Fibroblast of mammary gland (primary cell): Measurements from ENCODE around the gene MARCOL.

Source experiments
- DNase-seq: peaks from one replicate; pipeline ENCODE4 v3.0.0-alpha.2; 2010; ENCODE audit warnings: low read depth
- H3K4me3 ChIP-seq: 2 replicates; pipeline ENCODE4 v1.5.1; 2011; ENCODE audit warnings: low read depth, mild to moderate bottlenecking, low read length, moderate library complexity; ENCODE audit not compliant: control insufficient read depth
- TF ChIP-seq, protein P1 (sequence below): conservative IDR thresholded peaks from 2 replicates; pipeline ENCODE4 v1.5.1; 2011; ENCODE audit warnings: low read depth, low read length, inconsistent platforms; ENCODE audit not compliant: control insufficient read depth, insufficient read depth

MARCOL gene

DNA sequence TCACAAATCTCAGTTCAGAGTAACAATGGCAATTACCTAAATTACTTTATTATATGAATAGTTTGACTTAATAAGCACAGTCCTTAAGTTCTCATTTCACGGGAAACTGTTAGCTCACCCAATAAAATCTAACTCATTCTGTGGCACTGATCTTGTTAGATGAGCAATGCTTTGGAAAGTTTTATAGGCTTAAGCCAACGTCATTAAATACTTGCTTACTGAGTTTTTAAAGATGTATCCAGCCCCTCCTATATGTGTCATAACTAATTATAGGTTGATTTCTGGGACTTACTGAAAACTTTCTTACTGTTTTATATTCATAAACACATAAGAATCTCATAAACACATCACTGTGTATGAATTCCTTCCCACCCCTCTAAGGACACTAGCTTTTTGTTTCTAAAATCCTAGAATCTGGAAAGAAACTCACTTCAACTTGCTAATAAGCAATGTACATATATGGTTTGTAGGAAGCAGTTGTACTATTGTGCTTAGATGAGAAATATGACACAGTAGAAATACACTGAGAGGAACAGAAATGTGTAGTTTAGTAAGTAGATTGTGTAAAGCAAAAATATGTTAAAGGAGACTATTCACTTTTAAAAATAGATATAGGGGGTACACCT lies 14.1 kb upstream of the MARCOL start:
- DNase-seq: peak; percentile 20
- TF ChIP-seq, protein P1, sequence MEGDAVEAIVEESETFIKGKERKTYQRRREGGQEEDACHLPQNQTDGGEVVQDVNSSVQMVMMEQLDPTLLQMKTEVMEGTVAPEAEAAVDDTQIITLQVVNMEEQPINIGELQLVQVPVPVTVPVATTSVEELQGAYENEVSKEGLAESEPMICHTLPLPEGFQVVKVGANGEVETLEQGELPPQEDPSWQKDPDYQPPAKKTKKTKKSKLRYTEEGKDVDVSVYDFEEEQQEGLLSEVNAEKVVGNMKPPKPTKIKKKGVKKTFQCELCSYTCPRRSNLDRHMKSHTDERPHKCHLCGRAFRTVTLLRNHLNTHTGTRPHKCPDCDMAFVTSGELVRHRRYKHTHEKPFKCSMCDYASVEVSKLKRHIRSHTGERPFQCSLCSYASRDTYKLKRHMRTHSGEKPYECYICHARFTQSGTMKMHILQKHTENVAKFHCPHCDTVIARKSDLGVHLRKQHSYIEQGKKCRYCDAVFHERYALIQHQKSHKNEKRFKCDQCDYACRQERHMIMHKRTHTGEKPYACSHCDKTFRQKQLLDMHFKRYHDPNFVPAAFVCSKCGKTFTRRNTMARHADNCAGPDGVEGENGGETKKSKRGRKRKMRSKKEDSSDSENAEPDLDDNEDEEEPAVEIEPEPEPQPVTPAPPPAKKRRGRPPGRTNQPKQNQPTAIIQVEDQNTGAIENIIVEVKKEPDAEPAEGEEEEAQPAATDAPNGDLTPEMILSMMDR: no peak
- H3K4me3 ChIP-seq: no peak overlapping the region

DNA sequence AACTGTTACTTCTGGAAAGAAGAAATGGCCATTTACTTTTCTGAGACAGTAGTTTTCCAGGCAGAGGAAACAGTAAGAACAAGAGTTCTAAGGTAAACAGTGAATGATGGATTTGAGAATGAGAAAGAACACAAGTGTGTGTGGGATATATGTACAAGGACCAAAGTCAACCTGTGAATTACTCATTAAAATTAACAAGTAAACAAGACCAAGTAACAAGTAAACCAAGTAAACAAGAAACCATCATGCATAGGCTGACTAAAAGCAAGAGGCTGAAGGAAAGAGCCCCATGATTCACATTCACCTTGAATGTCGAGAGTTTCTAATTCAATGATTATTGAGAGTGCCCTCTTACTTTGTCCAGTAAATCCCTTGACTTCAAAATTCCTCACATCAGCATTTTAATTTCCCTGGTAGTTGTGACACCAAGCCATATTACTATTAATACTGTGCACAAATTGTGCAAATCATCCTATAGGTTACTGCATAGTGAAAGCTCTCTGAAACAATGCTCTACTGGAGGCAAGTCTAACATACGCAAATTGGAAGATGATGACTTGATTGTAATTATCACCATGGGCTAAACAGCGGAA lies 9.8 kb upstream of the MARCOL start:
- TF ChIP-seq, protein P1: no peak
- DNase-seq: no peak

DNA sequence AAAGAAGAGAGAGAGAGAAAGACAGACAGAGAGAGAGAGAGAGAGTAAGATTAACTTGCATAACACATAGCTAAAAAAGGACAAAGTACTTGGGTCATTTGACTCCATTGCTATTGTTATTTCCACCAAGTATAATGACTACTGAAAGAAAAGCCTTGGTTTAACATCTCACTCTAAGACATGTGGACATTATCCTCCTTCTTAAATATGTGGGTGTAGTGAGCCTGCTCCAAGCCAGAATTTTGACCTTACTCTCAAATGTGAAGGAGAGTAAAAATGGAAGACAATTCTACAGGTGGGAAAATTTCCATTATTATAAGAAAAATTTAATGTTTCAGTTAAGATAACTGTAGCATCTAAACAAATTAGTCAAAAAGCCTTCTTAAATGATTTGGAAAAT lies 8.5 kb upstream of the MARCOL start:
- DNase-seq: no peak
- TF ChIP-seq, protein P1: no peak
- H3K4me3 ChIP-seq: no peak overlapping the region

More for the DNA sequence above, 9.8 kb upstream of the MARCOL start:
- no peak overlapping the region for H3K4me3 ChIP-seq

DNA sequence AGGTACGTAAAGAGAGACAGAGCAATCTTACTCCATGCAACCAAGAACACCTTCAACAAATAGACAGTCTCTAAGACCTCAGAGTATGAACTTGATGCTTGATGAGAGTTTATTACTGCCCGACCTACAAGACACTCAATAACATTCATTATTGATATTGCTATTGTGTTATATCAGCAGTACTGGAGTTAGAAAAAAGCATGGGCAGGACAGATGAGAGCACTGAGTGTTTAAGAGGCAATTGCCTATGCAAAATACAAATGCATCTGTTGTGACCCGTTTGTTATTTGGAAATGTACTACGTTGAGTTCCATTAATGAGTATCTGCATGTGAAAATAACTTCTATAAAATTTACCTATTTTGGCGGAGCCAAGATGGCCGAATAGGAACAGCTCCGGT lies 8.1 kb upstream of the MARCOL start:
- no peak overlapping the region for H3K4me3 ChIP-seq
- TF ChIP-seq, protein P1: no peak
- no peak for DNase-seq

DNA sequence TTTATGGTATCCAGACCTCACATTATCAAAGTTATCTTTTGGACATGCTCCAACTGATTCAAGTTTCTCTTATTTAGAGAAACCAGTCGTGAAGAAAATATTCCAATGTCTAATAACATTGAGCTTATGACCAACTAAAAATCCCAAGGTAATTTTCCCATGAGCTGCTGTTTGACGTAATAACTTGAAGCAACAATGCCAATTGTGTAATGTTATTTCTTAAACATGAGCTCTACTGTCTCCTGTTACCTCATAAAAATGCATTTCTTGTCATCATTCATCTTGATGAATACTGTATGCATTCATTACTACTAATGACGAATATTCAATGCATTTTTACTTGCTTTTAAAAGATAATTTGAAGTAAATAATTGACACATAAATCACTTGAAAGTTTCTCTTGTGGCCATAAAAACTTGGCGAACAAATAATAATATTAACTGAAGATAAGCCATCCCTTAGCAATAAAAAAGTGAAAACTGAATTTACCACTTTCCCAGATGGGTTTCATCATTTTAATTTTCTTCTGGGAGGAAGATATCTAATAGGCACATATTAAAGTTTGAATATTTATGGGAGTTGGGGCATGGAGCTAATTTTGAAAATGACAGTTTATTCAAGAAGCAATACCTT lies 424 bp upstream of the MARCOL start:
- TF ChIP-seq, protein P1: no peak
- DNase-seq: peak; percentile 3

DNA sequence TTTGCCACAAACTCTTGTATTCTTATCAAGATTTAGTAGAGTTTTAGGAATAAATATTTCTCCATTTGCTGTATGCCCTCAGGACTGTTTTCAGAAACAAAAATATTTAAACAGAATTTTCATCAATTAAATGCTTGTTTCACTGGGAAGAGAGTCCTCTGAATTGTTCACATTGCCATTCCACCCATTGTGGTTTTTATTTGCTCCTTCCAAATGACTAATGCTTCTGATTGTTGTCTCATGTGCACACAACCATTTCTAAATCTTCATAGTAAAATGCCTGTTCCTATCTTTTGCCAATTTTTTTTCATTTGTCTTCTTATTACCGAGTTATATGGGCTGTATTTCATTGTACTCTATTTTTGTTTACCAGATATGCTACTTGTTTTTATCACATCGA lies 10.6 kb downstream of the MARCOL start:
- no peak for DNase-seq
- TF ChIP-seq, protein P1: no peak
- H3K4me3 ChIP-seq: no peak overlapping the region

More for the DNA sequence above, 424 bp upstream of the MARCOL start:
- no peak overlapping the region for H3K4me3 ChIP-seq

DNA sequence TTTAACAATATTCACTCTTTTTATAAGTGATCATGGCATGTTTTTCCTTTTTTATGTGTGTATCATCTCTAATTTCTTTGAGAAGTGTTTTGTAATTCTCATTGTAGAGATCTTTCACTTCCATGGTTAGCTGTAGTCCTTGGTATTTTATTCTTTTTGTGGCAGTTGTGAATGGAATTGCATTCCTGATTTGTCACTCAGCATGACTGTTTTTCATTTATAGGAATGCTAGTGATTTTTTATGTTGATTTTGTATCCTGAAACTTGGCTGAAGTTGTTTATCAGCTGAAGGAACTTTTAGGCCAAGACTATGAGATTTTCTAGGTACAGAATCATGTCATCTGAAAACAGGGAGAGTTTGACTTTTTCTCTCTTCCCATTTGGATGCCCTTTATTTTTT lies 17.1 kb downstream of the MARCOL start:
- DNase-seq: no peak
- TF ChIP-seq, protein P1: no peak
- no peak overlapping the region for H3K4me3 ChIP-seq
